Stimulated activated CD4-positive, alpha-beta T cell treated with anti-CD3 and anti-CD28 coated beads, Interleukin-1b, Interleukin-23, amount 100 ng/mL, for 1 hour (primary cell): Measurements from ENCODE around the gene TRIM24.

Experiments
- DNase-seq, 2 donors: peaks; one replicate each; pipeline ENCODE4 v3.0.0-alpha.2; 2020; ENCODE audit warnings: low read depth in 2 of 2

Gene TRIM24

GRCh38 chr7:138538997-138539644 lies 79.1 kb downstream of the TRIM24 start:
- no peak for DNase-seq

- no peak for DNase-seq
Measured at GRCh38 chr7:138542183-138542582, 82.1 kb downstream of the TRIM24 start.

- no peak for DNase-seq
Measured at GRCh38 chr7:138543739-138544138, 83.7 kb downstream of the TRIM24 start.

- DNase-seq, result no peak
Measured at GRCh38 chr7:138545123-138545522, 85.1 kb downstream of the TRIM24 start.

- DNase-seq, result no peak
Measured at GRCh38 chr7:138546064-138546619, 86.1 kb downstream of the TRIM24 start.

- no peak for DNase-seq
Measured at GRCh38 chr7:138546829-138547228, 86.8 kb downstream of the TRIM24 start.

GRCh38 chr7:138549082-138549481 lies 89.0 kb downstream of the TRIM24 start:
- DNase-seq, result no peak

- no peak for DNase-seq
Measured at GRCh38 chr7:138550337-138550736, 90.3 kb downstream of the TRIM24 start.

- DNase-seq, result no peak
Measured at GRCh38 chr7:138551102-138551501, 91.0 kb downstream of the TRIM24 start.

GRCh38 chr7:138553805-138554204 lies 93.7 kb downstream of the TRIM24 start:
- no peak for DNase-seq

- no peak for DNase-seq
Measured at GRCh38 chr7:138554674-138555073, 94.6 kb downstream of the TRIM24 start.

GRCh38 chr7:138555684-138556083 lies 95.6 kb downstream of the TRIM24 start:
- DNase-seq, result no peak

- no peak for DNase-seq
Measured at GRCh38 chr7:138556771-138557484, 96.9 kb downstream of the TRIM24 start.

GRCh38 chr7:138559448-138559847 lies 99.4 kb downstream of the TRIM24 start:
- no peak for DNase-seq

- no peak for DNase-seq
Measured at GRCh38 chr7:138563808-138564207, 103.7 kb downstream of the TRIM24 start.

GRCh38 chr7:138564365-138564764 lies 104.3 kb downstream of the TRIM24 start:
- no peak for DNase-seq

GRCh38 chr7:138565071-138565450 lies 105.0 kb downstream of the TRIM24 start:
- no peak for DNase-seq

- no peak for DNase-seq
Measured at GRCh38 chr7:138565451-138566114, 105.5 kb downstream of the TRIM24 start.

- no peak for DNase-seq
Measured at GRCh38 chr7:138568655-138569054, 108.6 kb downstream of the TRIM24 start.

GRCh38 chr7:138569418-138569817 lies 109.4 kb downstream of the TRIM24 start:
- no peak for DNase-seq

GRCh38 chr7:138570715-138571114 lies 110.7 kb downstream of the TRIM24 start:
- DNase-seq, result no peak

- DNase-seq, result no peak
Measured at GRCh38 chr7:138573741-138574140, 113.7 kb downstream of the TRIM24 start.
